GM18505 (cell line): ENCODE measurements around the gene IER3.
A peak's percentile ranks its signal among the peaks of the same experiment; 100 is the strongest.
"Not testable (repeated sequence)": the region's sequence is repeated elsewhere in the genome, so short reads cannot be mapped to it uniquely, and the experiment has no call there.

Experiments
- ATAC-seq: cut with Tn5 transposase; IDR thresholded peaks from one replicate; pipeline ENCODE4 v1.9.1; 2021; ENCODE audit not compliant: unreplicated experiment
- POLR2A ChIP-seq: IDR thresholded peaks from 4 replicates; pipeline ENCODE4 v1.6.1; 2011; ENCODE audit warnings: borderline replicate concordance; ENCODE audit not compliant: insufficient read depth, insufficient read length; ENCODE audit errors: extremely low read depth

The IER3 gene

DNA sequence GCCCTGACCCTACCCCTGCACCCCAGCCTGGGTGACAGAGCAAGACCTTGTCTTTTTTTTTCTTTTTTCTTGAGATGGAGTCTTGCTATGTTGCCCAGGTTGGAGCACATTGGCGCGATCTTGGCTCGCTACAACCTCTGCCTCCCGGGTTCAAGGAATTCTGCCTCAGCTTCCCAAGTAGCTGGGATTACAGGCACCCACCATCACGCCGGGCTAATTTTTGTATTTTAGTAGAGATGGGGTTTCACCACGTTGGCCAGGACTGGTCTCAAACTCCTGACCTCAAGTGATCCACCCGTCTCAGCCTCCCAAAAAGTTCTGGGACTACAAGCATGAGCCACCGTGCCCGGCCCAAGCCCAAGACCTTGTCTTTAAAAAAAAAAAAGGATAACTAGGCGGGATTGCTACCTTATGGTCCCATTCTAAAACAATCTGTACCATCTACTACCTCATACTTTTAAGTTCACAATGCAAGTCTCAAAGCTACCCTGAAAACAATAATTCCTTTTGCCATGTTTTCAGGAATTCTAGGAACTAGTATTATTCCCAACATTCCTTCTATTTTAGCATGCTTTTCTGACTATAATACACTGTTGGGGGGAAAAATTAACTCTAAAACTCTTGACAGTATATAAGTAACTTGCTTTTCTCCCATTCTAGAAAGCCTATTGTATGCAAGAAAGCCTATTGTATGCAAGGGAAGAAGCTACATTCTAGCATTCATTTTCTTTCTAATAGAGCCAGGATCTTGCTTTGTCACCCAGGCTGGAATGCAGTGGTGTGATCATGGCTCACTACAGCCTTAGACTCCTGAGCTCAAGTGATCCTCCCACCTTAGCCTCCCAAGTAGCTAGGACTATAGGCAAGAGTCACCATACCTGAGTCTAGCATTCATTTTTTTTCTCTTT lies 17.6 kb downstream of the IER3 start:
- no peak for ATAC-seq
- TF ChIP-seq POLR2A = no peak

- ATAC-seq = no peak
- no peak for TF ChIP-seq POLR2A
Observed at GRCh38 chr6:30725713-30726505, 18.4 kb downstream of the IER3 start.

GRCh38 chr6:30724906-30725667 lies 19.3 kb downstream of the IER3 start:
- no peak for TF ChIP-seq POLR2A

DNA sequence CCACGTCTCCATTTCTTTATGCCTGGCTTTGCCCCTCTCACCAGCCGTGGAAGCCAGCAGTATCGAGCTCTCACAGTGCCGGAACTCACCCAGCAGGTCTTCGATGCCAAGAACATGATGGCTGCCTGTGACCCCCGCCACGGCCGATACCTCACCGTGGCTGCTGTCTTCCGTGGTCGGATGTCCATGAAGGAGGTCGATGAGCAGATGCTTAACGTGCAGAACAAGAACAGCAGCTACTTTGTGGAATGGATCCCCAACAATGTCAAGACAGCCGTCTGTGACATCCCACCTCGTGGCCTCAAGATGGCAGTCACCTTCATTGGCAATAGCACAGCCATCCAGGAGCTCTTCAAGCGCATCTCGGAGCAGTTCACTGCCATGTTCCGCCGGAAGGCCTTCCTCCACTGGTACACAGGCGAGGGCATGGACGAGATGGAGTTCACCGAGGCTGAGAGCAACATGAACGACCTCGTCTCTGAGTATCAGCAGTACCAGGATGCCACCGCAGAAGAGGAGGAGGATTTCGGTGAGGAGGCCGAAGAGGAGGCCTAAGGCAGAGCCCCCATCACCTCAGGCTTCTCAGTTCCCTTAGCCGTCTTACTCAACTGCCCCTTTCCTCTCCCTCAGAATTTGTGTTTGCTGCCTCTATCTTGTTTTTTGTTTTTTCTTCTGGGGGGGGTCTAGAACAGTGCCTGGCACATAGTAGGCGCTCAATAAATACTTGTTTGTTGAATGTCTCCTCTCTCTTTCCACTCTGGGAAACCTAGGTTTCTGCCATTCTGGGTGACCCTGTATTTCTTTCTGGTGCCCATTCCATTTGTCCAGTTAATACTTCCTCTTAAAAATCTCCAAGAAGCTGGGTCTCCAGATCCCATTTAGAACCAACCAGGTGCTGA lies 20.3 kb downstream of the IER3 start:
- ATAC-seq = not testable (repeated sequence)
- peak; percentile 11 for TF ChIP-seq POLR2A

More at GRCh38 chr6:30724906-30725667, 19.3 kb downstream of the IER3 start:
- no peak for ATAC-seq

DNA sequence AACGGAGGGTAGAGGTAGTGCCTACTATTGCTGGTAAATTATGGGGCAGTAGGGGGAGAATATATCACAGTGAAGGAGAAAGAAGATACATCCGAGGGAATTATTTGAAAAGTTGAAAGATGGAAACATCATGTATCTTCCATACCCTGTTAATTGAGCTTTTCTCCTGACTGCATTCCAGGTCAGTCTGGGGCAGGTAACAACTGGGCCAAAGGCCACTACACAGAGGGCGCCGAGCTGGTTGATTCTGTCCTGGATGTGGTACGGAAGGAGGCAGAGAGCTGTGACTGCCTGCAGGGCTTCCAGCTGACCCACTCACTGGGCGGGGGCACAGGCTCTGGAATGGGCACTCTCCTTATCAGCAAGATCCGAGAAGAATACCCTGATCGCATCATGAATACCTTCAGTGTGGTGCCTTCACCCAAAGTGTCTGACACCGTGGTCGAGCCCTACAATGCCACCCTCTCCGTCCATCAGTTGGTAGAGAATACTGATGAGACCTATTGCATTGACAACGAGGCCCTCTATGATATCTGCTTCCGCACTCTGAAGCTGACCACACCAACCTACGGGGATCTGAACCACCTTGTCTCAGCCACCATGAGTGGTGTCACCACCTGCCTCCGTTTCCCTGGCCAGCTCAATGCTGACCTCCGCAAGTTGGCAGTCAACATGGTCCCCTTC lies 21.0 kb downstream of the IER3 start:
- peak; percentile 5 for TF ChIP-seq POLR2A
- not testable (repeated sequence) for ATAC-seq

- no peak for ATAC-seq
Observed at GRCh38 chr6:30722280-30723112, 21.9 kb downstream of the IER3 start.

DNA sequence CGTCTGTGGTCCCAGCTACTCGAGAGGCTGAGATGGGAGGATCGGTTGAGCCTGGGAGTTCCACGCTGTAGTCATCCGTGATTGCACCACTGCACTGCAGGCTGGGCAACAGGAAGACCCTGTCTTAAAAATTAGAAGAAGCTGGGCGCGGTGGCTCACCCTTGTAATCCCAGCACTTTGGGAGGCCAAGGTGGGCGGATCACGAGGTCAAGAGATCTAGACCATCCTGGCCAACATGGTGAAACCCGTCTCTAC lies 22.4 kb downstream of the IER3 start:
- ATAC-seq = not testable (repeated sequence)

More at GRCh38 chr6:30722280-30723112, 21.9 kb downstream of the IER3 start:
- TF ChIP-seq POLR2A = peak; percentile 33

- ATAC-seq = peak; percentile 34
- peak; percentile 58 for TF ChIP-seq POLR2A
Observed at GRCh38 chr6:30721198-30722024, 22.9 kb downstream of the IER3 start.

- ATAC-seq = no peak
Observed at GRCh38 chr6:30720738-30721197, 23.6 kb downstream of the IER3 start.

More at GRCh38 chr6:30720738-30721197, 23.6 kb downstream of the IER3 start:
- no peak for TF ChIP-seq POLR2A
